Kidney tubule cell (primary cell): ENCODE measurements around the gene MCF2L.
"Not testable (repeated sequence)": the region's sequence is repeated elsewhere in the genome, so short reads cannot be mapped to it uniquely, and the experiment has no call there.

ENCODE experiments used
- DNase-seq: peaks from one replicate; pipeline ENCODE4 v3.0.0-alpha.2; 2018; ENCODE audit warnings: low spot score

The MCF2L gene

GRCh38 chr13:113065406-113066141, 96.6 kb downstream of the MCF2L start:
- DNase-seq = no peak

- no peak for DNase-seq
Observed at GRCh38 chr13:113066142-113066455, 97.1 kb downstream of the MCF2L start.

GRCh38 chr13:113066746-113067145, 97.7 kb downstream of the MCF2L start:
- no peak for DNase-seq

GRCh38 chr13:113069861-113070805, 101.1 kb downstream of the MCF2L start:
- no peak for DNase-seq

- no peak for DNase-seq
Observed at GRCh38 chr13:113070855-113071254, 101.8 kb downstream of the MCF2L start.

- DNase-seq = no peak
Observed at GRCh38 chr13:113072376-113072775, 103.4 kb downstream of the MCF2L start.

GRCh38 chr13:113073942-113074341, 104.9 kb downstream of the MCF2L start:
- DNase-seq = no peak

- no peak for DNase-seq
Observed at GRCh38 chr13:113074401-113074800, 105.4 kb downstream of the MCF2L start.

- DNase-seq = no peak
Observed at GRCh38 chr13:113074876-113075275, 105.9 kb downstream of the MCF2L start.

- no peak for DNase-seq
Observed at GRCh38 chr13:113075711-113076110, 106.7 kb downstream of the MCF2L start.

GRCh38 chr13:113076681-113077401, 107.8 kb downstream of the MCF2L start:
- DNase-seq = no peak

- DNase-seq = no peak
Observed at GRCh38 chr13:113077566-113077952, 108.5 kb downstream of the MCF2L start.

GRCh38 chr13:113077953-113078901, 109.2 kb downstream of the MCF2L start:
- DNase-seq = no peak

- DNase-seq = no peak
Observed at GRCh38 chr13:113078902-113079780, 110.1 kb downstream of the MCF2L start.

GRCh38 chr13:113079781-113080080, 110.7 kb downstream of the MCF2L start:
- not testable (repeated sequence) for DNase-seq

- no peak for DNase-seq
Observed at GRCh38 chr13:113080361-113080831, 111.4 kb downstream of the MCF2L start.

- DNase-seq = no peak
Observed at GRCh38 chr13:113080901-113081521, 112.0 kb downstream of the MCF2L start.

- no peak for DNase-seq
Observed at GRCh38 chr13:113082198-113083021, 113.4 kb downstream of the MCF2L start.

GRCh38 chr13:113083022-113083373, 114.0 kb downstream of the MCF2L start:
- no peak for DNase-seq
